OCI-LY1 (cell line): ENCODE measurements around the gene GPRASP1.

ENCODE experiments used
- H2AFZ ChIP-seq: fragments of 200-600 bp; sonication (generic), shearing (Covaris generic); 2 replicates; pipeline ENCODE4 v1.6.0; 2014; ENCODE audit warnings: antibody characterized with exemption, mild to moderate bottlenecking, low read length
- H3F3A ChIP-seq: fragments of 200-600 bp; sonication (generic), shearing (Covaris generic); 2 replicates; pipeline ENCODE4 v1.6.0; 2014; ENCODE audit warnings: mild to moderate bottlenecking, antibody characterized with exemption, low read length, moderate library complexity; ENCODE audit not compliant: insufficient read depth
- H3K27ac ChIP-seq: fragments of 200-600 bp; sonication (generic); 2 replicates; pipeline ENCODE4 v1.5.1; 2014; ENCODE audit warnings: low read length, mixed run types, mild to moderate bottlenecking, low read depth; ENCODE audit not compliant: poor library complexity, severe bottlenecking
- H3K27me3 ChIP-seq: fragments of 200-600 bp; sonication (generic); 2 replicates; pipeline ENCODE4 v1.6.0; 2014; ENCODE audit warnings: antibody characterized with exemption, mild to moderate bottlenecking, low read length, moderate library complexity; ENCODE audit not compliant: insufficient read depth
- H3K36me3 ChIP-seq: fragments of 200-600 bp; sonication (generic); 2 replicates; pipeline ENCODE4 v1.6.1; 2014; ENCODE audit warnings: mild to moderate bottlenecking, antibody characterized with exemption, low read length, moderate library complexity, mixed read lengths; ENCODE audit not compliant: insufficient read depth
- H3K4me1 ChIP-seq: fragments of 200-600 bp; sonication (generic); 2 replicates; pipeline ENCODE4 v1.5.1; 2014; ENCODE audit warnings: mild to moderate bottlenecking, low read length, moderate library complexity; ENCODE audit not compliant: insufficient read depth, severe bottlenecking
- H3K4me2 ChIP-seq: fragments of 200-600 bp; sonication (generic), shearing (Covaris generic); 2 replicates; pipeline ENCODE4 v1.6.1; 2014; ENCODE audit warnings: low read length
- H3K4me3 ChIP-seq: fragments of 200-600 bp; sonication (generic); 2 replicates; pipeline ENCODE4 v1.5.1; 2014; ENCODE audit warnings: low read length, low read depth, mild to moderate bottlenecking, mixed read lengths; ENCODE audit not compliant: poor library complexity, severe bottlenecking
- H3K79me2 ChIP-seq: fragments of 200-600 bp; shearing (Covaris generic); 2 replicates; pipeline ENCODE4 v1.6.1; 2016; ENCODE audit warnings: mixed run types, low read length, mixed read lengths; ENCODE audit not compliant: insufficient read depth
- H3K9ac ChIP-seq: fragments of 200-600 bp; sonication (generic), shearing (Covaris generic); 2 replicates; pipeline ENCODE4 v1.6.1; 2014; ENCODE audit warnings: mild to moderate bottlenecking, low read length, mixed read lengths
- H3K9me2 ChIP-seq: fragments of 200-600 bp; sonication (generic), shearing (Covaris generic); 2 replicates; pipeline ENCODE4 v1.6.1; 2014; ENCODE audit warnings: low read depth, mild to moderate bottlenecking, low read length, mixed read lengths
- H3K9me3 ChIP-seq: fragments of 200-600 bp; shearing (Covaris generic); 2 replicates; pipeline ENCODE4 v1.6.1; 2014; ENCODE audit warnings: low read length, mixed read lengths
- H4K20me1 ChIP-seq: fragments of 200-600 bp; sonication (generic), shearing (Covaris generic); 2 replicates; pipeline ENCODE4 v1.6.0; 2016; ENCODE audit warnings: mild to moderate bottlenecking, low read length; ENCODE audit not compliant: insufficient read depth
- EZH2 ChIP-seq: fragments of 200-600 bp; sonication (generic), shearing (Covaris generic); IDR thresholded peaks from 2 replicates; pipeline ENCODE4 v1.8.0; 2017; ENCODE audit warnings: borderline replicate concordance, mixed run types, mild to moderate bottlenecking, antibody characterized with exemption, low read length, moderate library complexity, mixed read lengths
- TF ChIP-seq, protein P1 (sequence below): fragments of 200-600 bp; sonication (generic), shearing (Covaris generic); IDR thresholded peaks from 2 replicates; pipeline ENCODE4 v1.5.1; 2017; ENCODE audit warnings: mild to moderate bottlenecking, antibody characterized with exemption, low read length, moderate library complexity, mixed read lengths

The GPRASP1 gene

DNA sequence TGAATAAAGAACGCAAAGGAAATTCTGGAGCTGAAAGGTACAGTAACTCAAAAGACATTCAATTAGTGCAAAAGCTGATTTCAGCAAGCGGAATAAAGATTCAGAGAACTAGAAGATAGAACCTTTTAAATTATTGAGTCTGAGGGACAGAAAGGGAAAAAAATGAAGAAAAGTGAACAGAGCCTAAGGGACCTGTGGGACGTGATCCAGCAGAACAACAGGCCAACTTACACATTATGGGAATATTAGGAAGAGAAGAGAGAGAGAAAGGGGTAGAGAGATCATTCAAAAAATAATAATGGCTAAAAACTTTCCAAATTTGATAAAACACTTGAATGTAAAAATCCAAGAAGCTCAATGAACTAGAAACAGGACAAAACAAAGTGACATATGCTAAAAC, 43.5 kb downstream of the GPRASP1 start:
- H3K79me2 ChIP-seq, result no peaks in the 10 kb centered on the region
- no peak overlapping the region for H3K4me3 ChIP-seq
- H3K4me1 ChIP-seq, result no peaks in the 10 kb centered on the region
- no peaks in the 10 kb centered on the region for H3K27me3 ChIP-seq
- TF ChIP-seq EZH2, result no peak
- TF ChIP-seq, protein P1, sequence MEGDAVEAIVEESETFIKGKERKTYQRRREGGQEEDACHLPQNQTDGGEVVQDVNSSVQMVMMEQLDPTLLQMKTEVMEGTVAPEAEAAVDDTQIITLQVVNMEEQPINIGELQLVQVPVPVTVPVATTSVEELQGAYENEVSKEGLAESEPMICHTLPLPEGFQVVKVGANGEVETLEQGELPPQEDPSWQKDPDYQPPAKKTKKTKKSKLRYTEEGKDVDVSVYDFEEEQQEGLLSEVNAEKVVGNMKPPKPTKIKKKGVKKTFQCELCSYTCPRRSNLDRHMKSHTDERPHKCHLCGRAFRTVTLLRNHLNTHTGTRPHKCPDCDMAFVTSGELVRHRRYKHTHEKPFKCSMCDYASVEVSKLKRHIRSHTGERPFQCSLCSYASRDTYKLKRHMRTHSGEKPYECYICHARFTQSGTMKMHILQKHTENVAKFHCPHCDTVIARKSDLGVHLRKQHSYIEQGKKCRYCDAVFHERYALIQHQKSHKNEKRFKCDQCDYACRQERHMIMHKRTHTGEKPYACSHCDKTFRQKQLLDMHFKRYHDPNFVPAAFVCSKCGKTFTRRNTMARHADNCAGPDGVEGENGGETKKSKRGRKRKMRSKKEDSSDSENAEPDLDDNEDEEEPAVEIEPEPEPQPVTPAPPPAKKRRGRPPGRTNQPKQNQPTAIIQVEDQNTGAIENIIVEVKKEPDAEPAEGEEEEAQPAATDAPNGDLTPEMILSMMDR, result no peak
- no peak overlapping the region for H3K9ac ChIP-seq
- no peaks in the 10 kb centered on the region for H3F3A ChIP-seq
- H4K20me1 ChIP-seq, result no peaks in the 10 kb centered on the region
- no peak overlapping the region for H3K4me2 ChIP-seq
- no peak overlapping the region for H3K27ac ChIP-seq
- H2AFZ ChIP-seq, result no peak overlapping the region
- H3K9me2 ChIP-seq, result no peaks in the 10 kb centered on the region
- no peaks in the 10 kb centered on the region for H3K36me3 ChIP-seq
- H3K9me3 ChIP-seq, result no peaks in the 10 kb centered on the region

DNA sequence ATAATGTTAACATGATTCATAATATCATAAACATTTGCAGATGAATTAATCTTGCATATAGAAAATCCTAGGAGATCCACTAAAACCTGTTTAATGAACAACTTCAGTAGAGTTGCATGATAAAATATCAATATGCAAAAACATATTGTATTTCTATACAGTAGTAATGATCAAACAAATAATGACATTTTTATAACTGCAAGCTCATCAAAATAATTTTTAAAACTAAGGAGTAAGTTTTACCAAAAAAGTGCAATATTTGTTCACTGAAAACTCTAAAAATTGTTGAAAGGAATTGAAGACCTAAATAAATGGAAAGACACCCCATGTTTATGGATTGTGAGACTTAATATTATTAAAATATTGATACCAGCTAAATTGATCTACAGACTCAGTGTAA, 45.0 kb downstream of the GPRASP1 start:
- H3K4me2 ChIP-seq, result no peak overlapping the region
- no peaks in the 10 kb centered on the region for H3F3A ChIP-seq
- H3K79me2 ChIP-seq, result no peaks in the 10 kb centered on the region
- no peaks in the 10 kb centered on the region for H3K9me2 ChIP-seq
- no peak overlapping the region for H3K9ac ChIP-seq
- no peaks in the 10 kb centered on the region for H3K9me3 ChIP-seq
- H3K27ac ChIP-seq, result no peak overlapping the region
- TF ChIP-seq, protein P1, result no peak
- TF ChIP-seq EZH2, result no peak
- no peak overlapping the region for H3K4me3 ChIP-seq
- H3K4me1 ChIP-seq, result no peaks in the 10 kb centered on the region
- H3K27me3 ChIP-seq, result no peaks in the 10 kb centered on the region
- H3K36me3 ChIP-seq, result no peaks in the 10 kb centered on the region
- no peak overlapping the region for H2AFZ ChIP-seq
- no peaks in the 10 kb centered on the region for H4K20me1 ChIP-seq

DNA sequence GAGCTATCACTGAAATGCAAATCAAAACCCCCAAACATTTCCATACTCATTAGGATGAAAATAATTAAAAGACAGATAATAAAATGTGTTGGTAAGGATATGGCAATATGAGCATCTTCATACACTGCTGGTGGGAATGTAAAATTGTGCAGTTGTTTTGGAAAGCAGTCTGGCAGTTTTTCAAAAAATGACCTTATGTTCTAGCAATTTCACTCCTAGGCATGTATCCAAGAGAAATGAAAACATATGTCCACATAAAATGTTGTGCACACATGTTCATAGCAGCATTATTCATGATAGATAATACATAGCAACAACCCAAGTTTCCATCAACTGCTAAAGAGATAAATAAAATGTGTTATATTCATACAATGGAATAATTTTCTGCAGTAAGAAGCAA, 46.2 kb downstream of the GPRASP1 start:
- Histone ChIP-seq H3K9me3 (no peaks in the 10 kb centered on the region), H3K27ac (no peak overlapping the region), H3F3A (no peaks in the 10 kb centered on the region), H3K4me2 (no peak overlapping the region), H3K4me1 (no peaks in the 10 kb centered on the region), H2AFZ (no peak overlapping the region), H4K20me1 (no peaks in the 10 kb centered on the region), H3K36me3 (no peaks in the 10 kb centered on the region), H3K79me2 (no peaks in the 10 kb centered on the region), H3K27me3 (no peaks in the 10 kb centered on the region), H3K4me3 (no peak overlapping the region), H3K9me2 (no peaks in the 10 kb centered on the region), H3K9ac (no peak overlapping the region)
- no peak for TF ChIP-seq EZH2
- TF ChIP-seq, protein P1, result no peak
